Measurements from ENCODE around the gene SLC7A7. TPM values are rescaled to one million over a fixed set of nuclear protein-coding genes. Genes with fewer than 3 reads are reported as not detected.

The SLC7A7 gene
- total and polyA plus RNA-seq, 2 donors (not counting 1 experiment from before 2014, with no cell fraction given): 6.3 to 9.5 TPM

DNA sequence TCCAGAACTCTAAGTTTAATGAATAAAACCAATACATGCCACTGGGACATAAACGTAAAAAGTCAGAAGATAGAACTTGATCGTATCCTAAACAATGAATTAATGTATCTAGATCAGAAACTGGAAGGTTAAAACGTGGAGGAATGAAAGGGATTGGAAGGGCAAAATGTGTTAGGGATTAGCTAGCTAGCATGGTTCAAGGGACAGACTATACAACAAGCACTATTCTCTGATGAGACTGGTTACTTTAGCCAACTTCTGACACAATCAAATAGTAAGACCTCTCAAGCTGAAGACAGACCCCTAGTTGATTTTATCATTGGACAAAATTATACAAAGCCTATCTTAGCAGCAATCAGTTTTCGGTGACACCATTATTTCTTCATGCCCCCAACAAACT, 67.5 kb downstream of the SLC7A7 start:
- Histone ChIP-seq H3K27ac (ENCODE audit: insufficient read depth, low read length) (no peak overlapping the region), H3K4me1 (ENCODE audit: control insufficient read depth, extremely low read depth, insufficient read depth, low read length) (no peaks in the 10 kb centered on the region), H3K4me3 (replicated peaks in 1 of 4; ENCODE audit: control extremely low read depth in 1 of 4, insufficient read depth in 1 of 4, low read depth in 3 of 4, low read length in 4 of 4) (no peak overlapping the region), H3K9me3 (ENCODE audit: control insufficient read depth, insufficient read depth, low read depth, low read length) (no peaks in the 10 kb centered on the region), H3K36me3 (ENCODE audit: control insufficient read depth, insufficient read depth, low read length) (no peaks in the 10 kb centered on the region), H2AFZ (ENCODE audit: low read length) (no peak overlapping the region), H3K9ac (ENCODE audit: insufficient read depth, low read length) (no peak overlapping the region), H3K27me3 (ENCODE audit: control insufficient read depth, insufficient read depth, low read length) (no peaks in the 10 kb centered on the region), H3K4me2 (ENCODE audit: extremely low read depth, insufficient read depth, low read length) (no peak overlapping the region), H4K20me1 (ENCODE audit: control insufficient read depth, extremely low read depth, insufficient read depth, low read length) (no peaks in the 10 kb centered on the region), H3K79me2 (ENCODE audit: control insufficient read depth, insufficient read depth, low read length) (no peaks in the 10 kb centered on the region)
- TF ChIP-seq, protein P1, sequence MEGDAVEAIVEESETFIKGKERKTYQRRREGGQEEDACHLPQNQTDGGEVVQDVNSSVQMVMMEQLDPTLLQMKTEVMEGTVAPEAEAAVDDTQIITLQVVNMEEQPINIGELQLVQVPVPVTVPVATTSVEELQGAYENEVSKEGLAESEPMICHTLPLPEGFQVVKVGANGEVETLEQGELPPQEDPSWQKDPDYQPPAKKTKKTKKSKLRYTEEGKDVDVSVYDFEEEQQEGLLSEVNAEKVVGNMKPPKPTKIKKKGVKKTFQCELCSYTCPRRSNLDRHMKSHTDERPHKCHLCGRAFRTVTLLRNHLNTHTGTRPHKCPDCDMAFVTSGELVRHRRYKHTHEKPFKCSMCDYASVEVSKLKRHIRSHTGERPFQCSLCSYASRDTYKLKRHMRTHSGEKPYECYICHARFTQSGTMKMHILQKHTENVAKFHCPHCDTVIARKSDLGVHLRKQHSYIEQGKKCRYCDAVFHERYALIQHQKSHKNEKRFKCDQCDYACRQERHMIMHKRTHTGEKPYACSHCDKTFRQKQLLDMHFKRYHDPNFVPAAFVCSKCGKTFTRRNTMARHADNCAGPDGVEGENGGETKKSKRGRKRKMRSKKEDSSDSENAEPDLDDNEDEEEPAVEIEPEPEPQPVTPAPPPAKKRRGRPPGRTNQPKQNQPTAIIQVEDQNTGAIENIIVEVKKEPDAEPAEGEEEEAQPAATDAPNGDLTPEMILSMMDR (conservative IDR thresholded peaks at IDR 0.05 in 1 of 2, IDR thresholded peaks at IDR 0.05 in 1 of 2; ENCODE audit: low read depth in 1 of 2, low read length in 2 of 2): no peak
- TF ChIP-seq EZH2 (IDR thresholded peaks at IDR 0.05; ENCODE audit: low read length, missing control alignments): no peak
- DNase-seq (ENCODE audit: low read depth in 2 of 2): no peak

DNA sequence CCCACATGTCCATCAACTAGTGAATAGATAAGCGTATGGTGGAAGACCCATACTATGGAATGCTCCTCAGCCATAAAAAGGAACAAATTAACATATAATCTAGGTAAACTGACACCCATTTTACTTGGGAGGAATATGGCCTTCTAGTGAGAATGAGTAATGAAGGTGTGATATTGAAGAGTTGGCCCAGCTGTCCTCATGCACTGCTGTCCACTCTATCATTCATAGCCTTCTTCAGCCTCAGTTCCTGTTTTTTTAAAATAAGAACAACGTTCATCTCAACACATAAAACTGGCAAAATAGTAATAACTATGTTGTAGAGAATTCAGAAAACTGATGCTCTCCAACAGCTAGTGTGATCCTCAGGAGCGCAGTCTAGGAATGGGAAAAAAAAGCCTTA, 75.2 kb downstream of the SLC7A7 start:
- Histone ChIP-seq H4K20me1 (ENCODE audit: control insufficient read depth, extremely low read depth, insufficient read depth, low read length) (no peaks in the 10 kb centered on the region), H3K4me3 (replicated peaks in 1 of 4; ENCODE audit: control extremely low read depth in 1 of 4, insufficient read depth in 1 of 4, low read depth in 3 of 4, low read length in 4 of 4) (no peak overlapping the region), H3K36me3 (ENCODE audit: control insufficient read depth, insufficient read depth, low read length) (no peaks in the 10 kb centered on the region), H3K79me2 (ENCODE audit: control insufficient read depth, insufficient read depth, low read length) (no peaks in the 10 kb centered on the region), H3K27me3 (ENCODE audit: control insufficient read depth, insufficient read depth, low read length) (no peaks in the 10 kb centered on the region), H3K9me3 (ENCODE audit: control insufficient read depth, insufficient read depth, low read depth, low read length) (no peaks in the 10 kb centered on the region), H3K27ac (ENCODE audit: insufficient read depth, low read length) (no peak overlapping the region), H3K4me2 (ENCODE audit: extremely low read depth, insufficient read depth, low read length) (no peak overlapping the region), H3K4me1 (ENCODE audit: control insufficient read depth, extremely low read depth, insufficient read depth, low read length) (no peaks in the 10 kb centered on the region), H2AFZ (ENCODE audit: low read length) (no peak overlapping the region), H3K9ac (ENCODE audit: insufficient read depth, low read length) (no peak overlapping the region)
- no peak for DNase-seq (ENCODE audit: low read depth in 2 of 2)
- TF ChIP-seq, protein P1 (conservative IDR thresholded peaks at IDR 0.05 in 1 of 2, IDR thresholded peaks at IDR 0.05 in 1 of 2; ENCODE audit: low read depth in 1 of 2, low read length in 2 of 2): no peak
- TF ChIP-seq EZH2 (IDR thresholded peaks at IDR 0.05; ENCODE audit: low read length, missing control alignments): no peak

DNA sequence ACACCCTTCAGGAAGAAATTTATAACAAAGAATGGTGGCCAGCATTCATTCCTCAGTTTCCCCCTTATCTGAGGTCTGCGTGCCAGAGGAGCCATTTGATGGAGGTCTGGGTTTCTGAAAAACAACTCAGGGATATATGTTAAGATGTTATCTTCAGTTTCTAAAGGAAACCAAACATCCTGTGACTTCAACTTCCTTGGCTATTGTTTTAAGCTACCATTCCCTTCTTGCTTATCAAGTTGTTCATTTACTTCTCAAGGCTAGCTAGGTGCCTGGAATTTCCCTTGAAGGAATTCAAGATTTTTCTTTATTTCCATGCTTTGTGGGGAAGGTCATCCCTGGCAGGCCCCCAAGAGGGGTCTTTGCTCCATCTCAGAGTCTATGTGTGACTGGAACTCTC, 75.8 kb downstream of the SLC7A7 start:
- H3K27ac ChIP-seq (ENCODE audit: insufficient read depth, low read length): no peak overlapping the region
- no peaks in the 10 kb centered on the region for H3K4me1 ChIP-seq (ENCODE audit: control insufficient read depth, extremely low read depth, insufficient read depth, low read length)
- no peaks in the 10 kb centered on the region for H3K27me3 ChIP-seq (ENCODE audit: control insufficient read depth, insufficient read depth, low read length)
- H2AFZ ChIP-seq (ENCODE audit: low read length): no peak overlapping the region
- H4K20me1 ChIP-seq (ENCODE audit: control insufficient read depth, extremely low read depth, insufficient read depth, low read length): no peaks in the 10 kb centered on the region
- no peak overlapping the region for H3K4me3 ChIP-seq (replicated peaks in 1 of 4; ENCODE audit: control extremely low read depth in 1 of 4, insufficient read depth in 1 of 4, low read depth in 3 of 4, low read length in 4 of 4)
- H3K36me3 ChIP-seq (ENCODE audit: control insufficient read depth, insufficient read depth, low read length): no peaks in the 10 kb centered on the region
- H3K9ac ChIP-seq (ENCODE audit: insufficient read depth, low read length): no peak overlapping the region
- DNase-seq (ENCODE audit: low read depth in 2 of 2): peak in 1 of 2 donors; percentile 7
- H3K79me2 ChIP-seq (ENCODE audit: control insufficient read depth, insufficient read depth, low read length): no peaks in the 10 kb centered on the region
- no peak overlapping the region for H3K4me2 ChIP-seq (ENCODE audit: extremely low read depth, insufficient read depth, low read length)
- H3K9me3 ChIP-seq (ENCODE audit: control insufficient read depth, insufficient read depth, low read depth, low read length): no peaks in the 10 kb centered on the region
- TF ChIP-seq EZH2 (IDR thresholded peaks at IDR 0.05; ENCODE audit: low read length, missing control alignments): no peak
- TF ChIP-seq, protein P1 (conservative IDR thresholded peaks at IDR 0.05 in 1 of 2, IDR thresholded peaks at IDR 0.05 in 1 of 2; ENCODE audit: low read depth in 1 of 2, low read length in 2 of 2): no peak

Measured in fibroblast of lung (primary cell).